Stimulated activated CD8-positive, alpha-beta memory T cell treated with anti-CD3 and anti-CD28 coated beads, Interleukin-12 subunit alpha, Interleukin-12 subunit beta, amount 100 ng/mL, for 4 hours (primary cell): ENCODE measurements around the gene ASF1B.
"Not testable (repeated sequence)": the region's sequence is repeated elsewhere in the genome, so short reads cannot be mapped to it uniquely, and the experiment has no call there.

ENCODE experiments used
- DNase-seq: peaks from one replicate; pipeline ENCODE4 v3.0.0-alpha.2; 2020; ENCODE audit warnings: low read depth

Gene ASF1B

GRCh38 chr19:14136509-14137281 lies at the start of gene ASF1B:
Gene ASF1B, minus strand, starts transcription at chr19:14136589. Its CDS starts 133 bp downstream, at chr19:14136456.
- DNase-seq = peak; percentile 93

- DNase-seq = not testable (repeated sequence)
These were observed 49.3 kb upstream of the ASF1B start for GRCh38 chr19:14185691-14186090.

DNA sequence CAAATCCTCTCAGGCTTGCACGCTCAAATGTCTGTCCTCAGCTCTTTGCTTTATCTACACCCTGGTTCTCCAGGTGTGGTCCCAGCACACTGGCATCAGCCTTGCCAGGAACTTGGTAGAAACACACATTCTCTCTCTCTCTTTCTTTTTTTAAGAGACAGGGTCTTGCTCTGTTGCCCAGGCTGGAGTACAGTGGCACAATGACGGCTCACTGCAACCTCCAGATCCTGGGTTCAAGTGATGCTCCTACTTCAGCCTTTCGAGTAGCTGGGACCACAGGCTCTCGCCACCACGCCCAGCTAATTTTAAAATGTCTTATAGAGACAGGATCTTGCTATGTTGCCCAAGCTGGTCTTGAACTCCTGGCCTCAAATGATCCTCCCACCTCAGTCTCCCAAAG lies 48.8 kb upstream of the ASF1B start:
- DNase-seq = no peak

DNA sequence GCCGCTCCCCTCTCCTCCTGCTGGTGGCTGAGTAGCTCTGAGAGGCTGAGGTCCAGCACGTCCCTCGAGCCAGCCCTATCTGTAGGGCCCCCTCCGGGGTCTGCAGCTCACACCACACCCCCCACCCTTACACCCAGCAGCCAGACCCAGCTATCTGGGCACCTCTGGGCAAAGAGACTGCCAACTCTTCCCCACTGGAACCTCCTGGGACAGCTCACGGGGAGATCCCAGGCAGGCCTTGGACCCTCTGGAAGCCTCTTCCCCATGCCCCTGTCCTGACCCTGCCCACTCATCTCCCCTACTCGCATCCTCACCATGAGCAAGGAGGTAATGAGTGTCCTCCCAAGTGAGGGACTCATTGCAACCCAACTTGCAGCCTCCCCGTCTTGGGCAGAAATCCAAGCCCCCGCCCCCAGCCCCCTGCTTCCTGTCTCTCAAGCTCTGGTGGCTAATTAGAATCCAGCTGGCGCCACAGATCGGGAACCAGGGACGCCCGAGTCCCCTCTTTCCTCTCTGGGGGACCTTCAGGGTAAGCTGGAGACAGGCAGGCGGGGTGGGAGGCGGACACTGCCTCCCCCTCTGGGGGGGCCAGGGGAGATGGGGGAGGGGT lies 47.5 kb upstream of the ASF1B start:
- no peak for DNase-seq

GRCh38 chr19:14182476-14182875 lies 46.1 kb upstream of the ASF1B start:
- DNase-seq = no peak

- DNase-seq = no peak
These were observed 45.5 kb upstream of the ASF1B start for GRCh38 chr19:14181906-14182305.

DNA sequence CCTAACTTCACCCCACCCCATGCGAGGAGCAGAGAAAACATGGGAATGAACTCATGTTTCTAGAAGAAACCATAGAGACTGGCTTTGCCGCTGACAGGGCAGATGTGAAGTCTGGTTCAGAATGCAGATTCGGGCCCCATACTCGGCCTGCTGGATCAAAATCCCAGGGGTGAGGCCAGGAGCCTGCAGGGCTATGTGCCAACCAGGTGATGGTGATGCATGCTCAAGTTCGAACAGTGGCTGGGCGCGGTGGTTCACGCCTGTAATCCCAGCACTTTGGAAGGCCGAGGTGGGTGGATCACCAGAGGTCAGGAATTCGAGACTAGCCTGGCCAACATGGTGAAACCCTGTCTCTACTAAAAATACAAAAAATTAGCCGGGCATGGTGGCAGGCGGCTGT lies 44.8 kb upstream of the ASF1B start:
- DNase-seq = not testable (repeated sequence)

DNA sequence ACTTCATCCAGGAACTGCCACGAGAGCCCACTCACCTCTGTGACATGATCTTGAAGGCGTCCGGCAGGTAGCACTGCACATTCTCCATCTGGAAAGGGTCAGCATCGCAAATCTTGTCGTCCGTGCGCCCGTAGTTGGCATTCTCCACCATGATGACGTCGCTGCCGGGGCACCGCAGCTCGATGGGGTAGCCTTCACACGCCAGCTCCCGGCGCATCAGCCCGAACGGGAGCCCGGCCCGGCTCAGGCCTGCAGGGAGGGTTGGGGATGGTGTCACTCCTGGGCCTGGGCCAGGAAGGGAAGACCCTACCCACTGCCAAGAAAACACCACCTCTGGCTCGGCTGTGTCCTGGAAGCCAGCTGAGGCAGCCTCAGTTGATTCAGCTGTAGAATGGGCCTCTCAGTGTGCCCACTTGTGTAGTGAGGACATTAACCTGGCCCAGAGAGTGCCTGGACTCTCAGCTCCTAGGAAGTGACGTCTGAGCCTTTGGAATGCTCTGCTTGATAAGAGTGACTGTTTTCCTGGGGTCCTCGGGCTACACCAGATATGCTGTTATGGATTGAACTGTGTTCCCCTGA lies 41.2 kb upstream of the ASF1B start:
- DNase-seq = no peak

DNA sequence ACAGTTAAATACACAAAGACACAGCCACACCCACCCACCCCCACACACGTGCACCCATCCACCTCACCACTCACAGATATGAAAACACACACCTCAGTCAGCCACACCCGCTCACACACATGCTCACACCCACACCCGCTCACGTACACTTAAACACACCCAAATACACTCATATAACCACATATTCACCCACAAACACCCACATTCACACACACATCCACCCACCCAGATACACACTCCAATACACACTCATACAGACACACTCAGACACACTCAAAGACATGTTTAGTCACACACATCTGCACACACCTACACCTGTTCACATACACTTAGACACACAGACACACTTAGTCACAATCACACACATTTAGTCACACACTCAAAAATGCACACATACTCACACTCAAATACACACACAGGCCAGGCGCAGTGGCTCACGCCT lies 39.0 kb upstream of the ASF1B start:
- DNase-seq = no peak

DNA sequence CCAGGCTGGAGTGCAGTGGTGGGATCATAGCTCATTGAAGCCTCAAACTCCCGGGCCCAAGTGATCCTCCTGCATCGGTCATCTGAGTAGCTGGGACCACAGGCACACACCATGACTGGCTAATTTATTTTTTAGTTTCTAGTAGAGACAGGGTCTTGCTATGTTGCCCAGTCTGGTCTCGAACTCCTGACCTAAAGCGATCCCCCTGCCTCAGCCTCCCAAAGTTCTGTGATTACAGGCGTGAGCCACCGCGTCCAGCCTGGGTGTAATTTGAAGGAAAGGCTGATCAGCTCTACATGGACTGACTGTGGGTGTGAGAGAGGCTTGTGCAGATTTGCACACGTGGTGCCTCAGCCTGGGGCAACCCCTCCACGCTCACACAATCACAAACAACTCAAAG lies 38.5 kb upstream of the ASF1B start:
- no peak for DNase-seq

- DNase-seq = no peak
These were observed 32.6 kb upstream of the ASF1B start for GRCh38 chr19:14168993-14169392.

- no peak for DNase-seq
These were observed 32.0 kb upstream of the ASF1B start for GRCh38 chr19:14168259-14168972.

DNA sequence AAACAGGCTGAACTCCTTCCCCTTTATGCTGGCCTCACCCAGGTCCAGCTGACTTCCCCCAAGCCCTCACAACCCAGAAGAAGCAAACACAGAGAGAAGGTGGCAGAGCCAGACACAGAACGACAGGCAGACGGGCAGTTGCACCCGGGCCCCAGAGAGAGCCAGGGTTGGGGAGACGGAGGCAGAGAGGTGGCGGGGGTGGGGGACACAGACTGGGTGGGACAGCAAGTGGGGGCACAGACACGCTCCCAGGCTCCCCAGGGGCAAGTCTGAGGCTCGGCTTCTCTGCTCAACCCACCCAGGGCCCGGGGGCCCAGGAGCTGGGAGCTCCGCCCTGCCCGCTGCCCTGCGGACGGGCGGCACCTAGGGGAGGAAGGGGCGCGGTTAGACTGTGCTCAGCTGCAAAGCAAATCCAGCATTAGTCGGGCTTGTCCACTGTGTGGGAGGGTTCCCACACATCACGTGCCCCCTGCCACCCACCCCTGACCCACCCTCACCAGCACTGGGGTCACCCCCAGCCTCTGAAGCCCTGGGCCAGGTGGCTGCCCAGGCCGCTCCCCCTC lies 31.3 kb upstream of the ASF1B start:
- DNase-seq = no peak

DNA sequence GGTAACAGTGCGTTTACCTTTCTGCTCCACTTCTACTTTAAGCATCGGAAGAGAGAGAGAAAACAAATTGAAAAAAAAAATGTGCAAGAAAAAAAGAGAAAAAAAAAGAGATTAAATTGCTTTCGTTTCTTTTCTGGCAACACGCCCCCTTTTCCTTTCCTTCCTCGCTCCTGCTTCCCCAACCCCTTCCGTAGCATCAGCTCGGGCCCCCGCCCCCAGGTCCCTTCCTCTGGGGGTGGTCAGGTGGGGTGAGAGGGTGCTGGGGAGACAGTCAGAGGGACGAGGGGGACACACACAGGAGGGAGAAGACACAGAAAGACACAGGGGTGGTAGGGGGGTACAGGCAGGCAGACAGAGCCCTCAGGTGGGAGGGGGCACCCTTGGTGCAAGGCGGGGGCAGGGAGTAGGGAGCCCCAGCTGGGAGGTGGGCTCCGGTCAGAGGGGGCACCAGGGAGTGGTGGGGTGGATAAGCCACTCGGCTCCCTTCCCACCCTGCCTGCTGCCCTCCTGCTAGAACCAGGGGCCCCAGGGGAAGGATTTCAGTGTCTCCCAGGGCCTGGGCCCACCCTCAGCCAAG lies 30.7 kb upstream of the ASF1B start:
- DNase-seq = no peak

GRCh38 chr19:14165990-14166830 lies 29.8 kb upstream of the ASF1B start:
- DNase-seq = no peak

GRCh38 chr19:14164724-14165493 lies 28.5 kb upstream of the ASF1B start:
- no peak for DNase-seq

DNA sequence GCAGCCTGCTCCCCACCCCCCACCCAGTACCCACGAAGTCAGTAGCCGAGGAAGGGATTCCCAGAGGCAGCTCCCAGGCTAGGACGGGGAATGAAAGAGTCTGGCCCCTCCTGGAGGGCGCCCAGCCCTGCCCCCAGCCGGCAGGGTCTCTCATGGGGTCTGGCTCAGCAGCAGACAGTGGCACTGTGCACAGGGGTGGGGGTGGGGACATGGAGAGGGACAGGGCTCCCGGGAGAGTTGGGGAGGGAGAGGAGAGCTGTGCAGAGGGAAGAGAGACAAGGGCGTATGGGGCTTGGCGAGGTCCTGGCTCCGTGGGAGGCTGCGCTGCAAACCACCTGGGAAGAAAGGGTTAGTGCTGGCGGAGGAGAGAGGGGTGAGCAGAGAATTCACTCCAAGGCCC lies 27.7 kb upstream of the ASF1B start:
- DNase-seq = no peak

- DNase-seq = no peak
These were observed 26.5 kb upstream of the ASF1B start for GRCh38 chr19:14162871-14163297.

GRCh38 chr19:14161305-14161704 lies 24.9 kb upstream of the ASF1B start:
- no peak for DNase-seq

DNA sequence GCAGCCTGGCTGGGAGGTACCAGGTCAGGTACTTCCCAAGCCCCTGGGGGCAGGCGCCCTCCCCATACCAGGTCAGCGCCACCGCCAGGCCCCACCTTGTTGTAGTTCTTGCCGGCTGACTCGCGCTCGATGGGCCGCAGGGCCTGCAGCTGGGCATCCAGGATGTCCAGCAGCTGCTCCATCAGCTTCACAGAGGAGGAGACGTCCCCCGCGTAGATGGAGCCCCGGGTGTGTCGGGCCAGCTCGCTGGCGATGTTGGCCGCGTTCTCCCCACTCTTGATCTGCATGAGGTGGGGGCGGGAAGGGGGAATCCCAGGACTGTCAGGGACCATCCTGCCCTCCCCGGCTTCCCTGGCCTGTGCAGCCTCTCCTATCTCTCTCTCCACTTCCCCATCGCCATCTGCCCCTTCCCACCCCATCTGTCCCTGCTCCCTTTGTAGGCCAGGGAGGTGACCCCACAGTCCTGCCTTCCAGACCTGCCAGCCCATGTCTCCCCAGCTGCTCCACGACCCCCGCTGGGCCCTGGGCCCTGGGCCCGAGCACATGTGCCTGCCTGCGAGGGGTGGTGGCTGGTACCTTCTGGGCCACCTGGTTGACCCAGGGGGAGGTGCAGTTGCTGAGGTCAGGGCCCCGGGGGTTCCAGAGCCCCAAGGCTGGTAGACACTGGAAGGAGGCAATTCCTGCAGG lies 23.8 kb upstream of the ASF1B start:
- DNase-seq = no peak
